Measurements from ENCODE around the gene ANKRD2.
"Not testable (repeated sequence)": the region's sequence is repeated elsewhere in the genome, so short reads cannot be mapped to it uniquely, and the experiment has no call there.

The ANKRD2 gene

GRCh38 chr10:97561386-97562077, 11.0 kb upstream of the ANKRD2 start:
- H3K27me3 ChIP-seq (ENCODE audit: insufficient read depth, low read length); DNase-seq; H3K4me1 ChIP-seq (ENCODE audit: control insufficient read depth in 1 of 2, insufficient read depth in 2 of 2, low read length in 2 of 2); H3K79me2 ChIP-seq (ENCODE audit: control insufficient read depth, insufficient read depth, low read length, poor library complexity); H3K23ac ChIP-seq (ENCODE audit: low read length); H2AFZ ChIP-seq (ENCODE audit: insufficient read depth, low read length, poor library complexity); H3K79me1 ChIP-seq (ENCODE audit: low read length); H4K12ac ChIP-seq (ENCODE audit: low read depth, low read length); H2BK12ac ChIP-seq (ENCODE audit: low read length); H2AK5ac ChIP-seq (ENCODE audit: low read length); H4K8ac ChIP-seq (ENCODE audit: low read depth, low read length); H3K14ac ChIP-seq (ENCODE audit: low read length); H3K4me3 ChIP-seq (ENCODE audit: low read depth, low read length); H3K18ac ChIP-seq (ENCODE audit: low read length); H3K9ac ChIP-seq (ENCODE audit: low read length); H4K91ac ChIP-seq (ENCODE audit: low read depth, low read length); H3K4me2 ChIP-seq (ENCODE audit: low read length); H3K36me3 ChIP-seq (ENCODE audit: control insufficient read depth in 1 of 2, insufficient read depth in 2 of 2, low read length in 2 of 2); H3K27ac ChIP-seq (ENCODE audit: low read depth, low read length); H3K4ac ChIP-seq (ENCODE audit: low read depth, low read length); H3K9me3 ChIP-seq (ENCODE audit: insufficient read depth, low read depth, low read length); H2BK120ac ChIP-seq (ENCODE audit: insufficient read depth, low read length, poor library complexity); H2BK5ac ChIP-seq (ENCODE audit: low read depth, low read length, poor library complexity): not testable (repeated sequence)
- no CpG with 5 or more reads among the region's 12 CpGs for WGBS (ENCODE audit: extremely low coverage, insufficient coverage, insufficient read length)

- H3K4me2 ChIP-seq (ENCODE audit: low read length); H3K27me3 ChIP-seq (ENCODE audit: insufficient read depth, low read length); H3K23ac ChIP-seq (ENCODE audit: low read length); H2AFZ ChIP-seq (ENCODE audit: insufficient read depth, low read length, poor library complexity); H4K8ac ChIP-seq (ENCODE audit: low read depth, low read length); H3K4me3 ChIP-seq (ENCODE audit: low read depth, low read length); H3K9ac ChIP-seq (ENCODE audit: low read length); H2BK120ac ChIP-seq (ENCODE audit: insufficient read depth, low read length, poor library complexity); H3K79me1 ChIP-seq (ENCODE audit: low read length); H3K27ac ChIP-seq (ENCODE audit: low read depth, low read length); H3K4ac ChIP-seq (ENCODE audit: low read depth, low read length); H3K14ac ChIP-seq (ENCODE audit: low read length); H4K91ac ChIP-seq (ENCODE audit: low read depth, low read length); H3K4me1 ChIP-seq (ENCODE audit: control insufficient read depth in 1 of 2, insufficient read depth in 2 of 2, low read length in 2 of 2); H3K9me3 ChIP-seq (ENCODE audit: insufficient read depth, low read depth, low read length); H3K36me3 ChIP-seq (ENCODE audit: control insufficient read depth in 1 of 2, insufficient read depth in 2 of 2, low read length in 2 of 2); H2AK5ac ChIP-seq (ENCODE audit: low read length); DNase-seq; H2BK12ac ChIP-seq (ENCODE audit: low read length); H3K79me2 ChIP-seq (ENCODE audit: control insufficient read depth, insufficient read depth, low read length, poor library complexity); H4K12ac ChIP-seq (ENCODE audit: low read depth, low read length); H3K18ac ChIP-seq (ENCODE audit: low read length); H2BK5ac ChIP-seq (ENCODE audit: low read depth, low read length, poor library complexity): not testable (repeated sequence)
- no CpG with 5 or more reads among the region's 5 CpGs for WGBS (ENCODE audit: extremely low coverage, insufficient coverage, insufficient read length)
Observed at GRCh38 chr10:97562329-97562728, 10.2 kb upstream of the ANKRD2 start.

GRCh38 chr10:97563337-97563736, 9.2 kb upstream of the ANKRD2 start:
- no peak overlapping the region for H3K14ac ChIP-seq (ENCODE audit: low read length)
- H2AFZ ChIP-seq (ENCODE audit: insufficient read depth, low read length, poor library complexity), result no peak overlapping the region
- H2BK12ac ChIP-seq (ENCODE audit: low read length), result no peak overlapping the region
- H3K9ac ChIP-seq (ENCODE audit: low read length), result no peak overlapping the region
- no peak overlapping the region for H4K8ac ChIP-seq (ENCODE audit: low read depth, low read length)
- H3K27ac ChIP-seq (ENCODE audit: low read depth, low read length), result no peak overlapping the region
- H3K4ac ChIP-seq (ENCODE audit: low read depth, low read length), result no peak overlapping the region
- no peaks in the 10 kb centered on the region for H3K27me3 ChIP-seq (ENCODE audit: insufficient read depth, low read length)
- H4K12ac ChIP-seq (ENCODE audit: low read depth, low read length), result no peak overlapping the region
- no peak overlapping the region for H2BK120ac ChIP-seq (ENCODE audit: insufficient read depth, low read length, poor library complexity)
- no peak overlapping the region for H3K18ac ChIP-seq (ENCODE audit: low read length)
- peaks cover 0 to 7% of the 10 kb centered on the region in 2 experiments for H3K36me3 ChIP-seq (ENCODE audit: control insufficient read depth in 1 of 2, insufficient read depth in 2 of 2, low read length in 2 of 2)
- H4K91ac ChIP-seq (ENCODE audit: low read depth, low read length), result no peak overlapping the region
- no peaks in the 10 kb centered on the region for H3K79me1 ChIP-seq (ENCODE audit: low read length)
- no peak overlapping the region for H3K4me3 ChIP-seq (ENCODE audit: low read depth, low read length)
- no peaks in the 10 kb centered on the region for H3K4me1 ChIP-seq (ENCODE audit: control insufficient read depth in 1 of 2, insufficient read depth in 2 of 2, low read length in 2 of 2)
- no peak overlapping the region for H2AK5ac ChIP-seq (ENCODE audit: low read length)
- no peak for DNase-seq
- H3K9me3 ChIP-seq (ENCODE audit: insufficient read depth, low read depth, low read length), result peaks cover 4% of the 10 kb centered on the region
- H3K4me2 ChIP-seq (ENCODE audit: low read length), result no peak overlapping the region
- no CpG with 5 or more reads among the region's 4 CpGs for WGBS (ENCODE audit: extremely low coverage, insufficient coverage, insufficient read length)
- no peaks in the 10 kb centered on the region for H3K79me2 ChIP-seq (ENCODE audit: control insufficient read depth, insufficient read depth, low read length, poor library complexity)
- H2BK5ac ChIP-seq (ENCODE audit: low read depth, low read length, poor library complexity), result no peak overlapping the region
- no peak overlapping the region for H3K23ac ChIP-seq (ENCODE audit: low read length)

- no CpG with 5 or more reads among the region's 4 CpGs for WGBS (ENCODE audit: extremely low coverage, insufficient coverage, insufficient read length)
- H3K4me3 ChIP-seq (ENCODE audit: low read depth, low read length), result no peak overlapping the region
- H2AK5ac ChIP-seq (ENCODE audit: low read length), result no peak overlapping the region
- H3K18ac ChIP-seq (ENCODE audit: low read length), result no peak overlapping the region
- H3K23ac ChIP-seq (ENCODE audit: low read length), result no peak overlapping the region
- no peaks in the 10 kb centered on the region for H3K79me1 ChIP-seq (ENCODE audit: low read length)
- H3K27ac ChIP-seq (ENCODE audit: low read depth, low read length), result no peak overlapping the region
- no peak overlapping the region for H3K4ac ChIP-seq (ENCODE audit: low read depth, low read length)
- no peak overlapping the region for H4K8ac ChIP-seq (ENCODE audit: low read depth, low read length)
- no peak overlapping the region for H2BK5ac ChIP-seq (ENCODE audit: low read depth, low read length, poor library complexity)
- peaks cover 3 to 9% of the 10 kb centered on the region in 2 experiments for H3K36me3 ChIP-seq (ENCODE audit: control insufficient read depth in 1 of 2, insufficient read depth in 2 of 2, low read length in 2 of 2)
- H3K9me3 ChIP-seq (ENCODE audit: insufficient read depth, low read depth, low read length), result peaks cover 4% of the 10 kb centered on the region
- no peaks in the 10 kb centered on the region for H3K79me2 ChIP-seq (ENCODE audit: control insufficient read depth, insufficient read depth, low read length, poor library complexity)
- H4K91ac ChIP-seq (ENCODE audit: low read depth, low read length), result no peak overlapping the region
- no peak overlapping the region for H3K14ac ChIP-seq (ENCODE audit: low read length)
- H3K9ac ChIP-seq (ENCODE audit: low read length), result no peak overlapping the region
- H3K4me2 ChIP-seq (ENCODE audit: low read length), result no peak overlapping the region
- H3K27me3 ChIP-seq (ENCODE audit: insufficient read depth, low read length), result no peaks in the 10 kb centered on the region
- H2AFZ ChIP-seq (ENCODE audit: insufficient read depth, low read length, poor library complexity), result no peak overlapping the region
- H4K12ac ChIP-seq (ENCODE audit: low read depth, low read length), result no peak overlapping the region
- H2BK12ac ChIP-seq (ENCODE audit: low read length), result no peak overlapping the region
- peak; percentile 15 to 38 for DNase-seq
- no peak overlapping the region for H2BK120ac ChIP-seq (ENCODE audit: insufficient read depth, low read length, poor library complexity)
- H3K4me1 ChIP-seq (ENCODE audit: control insufficient read depth in 1 of 2, insufficient read depth in 2 of 2, low read length in 2 of 2), result no peaks in the 10 kb centered on the region
Observed at GRCh38 chr10:97564776-97565175, 7.8 kb upstream of the ANKRD2 start.

All from trophoblast cell (in vitro differentiated cells and primary cell).